Right cardiac atrium (tissue), 5 donors: Measurements from ENCODE around the gene SLC26A8. TPM values are rescaled to one million over a fixed set of nuclear protein-coding genes. Genes with fewer than 3 reads are reported as not detected.
"Not testable (repeated sequence)": the region's sequence is repeated elsewhere in the genome, so short reads cannot be mapped to it uniquely, and the experiment has no call there.

Experiments
- ATAC-seq, 2 donors: fragments of 200-7000 bp; cut with Tn5 transposase; one replicate each; pipeline versions ENCODE4 v1.8.0 to v1.9.1; 2020; ENCODE audit warnings: moderate library complexity in 2 of 2, mild to moderate bottlenecking in 1 of 2
- DNase-seq, 3 donors: peaks; one replicate each; pipeline ENCODE4 v3.0.0-alpha.2; 2020
- H3K27ac ChIP-seq: one replicate; pipeline ENCODE4 v1.5.1; 2013; ENCODE audit warnings: mild to moderate bottlenecking, low read length, control low read depth, moderate library complexity
- H3K27me3 ChIP-seq: one replicate; pipeline ENCODE4 v1.6.1; 2013; ENCODE audit not compliant: control insufficient read depth, insufficient read depth
- H3K4me1 ChIP-seq: one replicate; pipeline ENCODE4 v1.6.1; 2013; ENCODE audit warnings: low read length; ENCODE audit not compliant: control insufficient read depth, insufficient read depth
- H3K4me3 ChIP-seq: one replicate; pipeline ENCODE4 v1.5.1; 2013; ENCODE audit warnings: low read length, control low read depth
- H3K9me3 ChIP-seq: one replicate; pipeline ENCODE4 v1.6.1; 2013; ENCODE audit warnings: low read length; ENCODE audit not compliant: control insufficient read depth
- WGBS: extraction: QIAGEN DNeasy Blood & Tissue Kit; methylation state at CpG from one replicate; pipeline ENCODE4 v1.1.7; 2013; 5-methylcytosine and 5-hydroxymethylcytosine counted together
- intact Hi-C, 4 donors: fragments of 100-400 bp; cut with DNase I; formaldehyde crosslinking; loops; one replicate each; pipeline versions ENCODE4 v1.11.0 to v1.14.0; 2022 to 2023
- polyA plus RNA-seq: library from polyadenylated mRNA; stranded (reverse); fragments of 200-250 nt; gene quantifications from one replicate; pipeline ENCODE4 v1.2.3, GENCODE V29; 2013
- total RNA-seq, 4 donors: library from RNA; stranded (reverse); fragmentation: NEBNext Ultra II Directional; extraction: Animal tissue kit (Norgen Biotek cat#: 25700); gene quantifications; one replicate each; pipeline ENCODE4 v1.2.1, GENCODE V29; 2021
- donor health status: healthy with polysubstance abuse.
- donor health status: DM: no; HTN: yes; CAD: no.
- donor health status: DM: no; HTN: no; CAD: no.
- donor health status: DM: no; HTN: yes; CAD: no; lungs with severe emphysema.
- donor health status: DM: yes; HTN: yes; CAD: no.

Gene SLC26A8
- total and polyA plus RNA-seq, 5 donors: 0.29 TPM; not detected in 4

GRCh38 chr6:36015666-36016065, 8.8 kb downstream of the SLC26A8 start:
- no peak for ATAC-seq

GRCh38 chr6:36000451-36000850, 24.0 kb downstream of the SLC26A8 start:
- no peak overlapping the region for H3K4me3 ChIP-seq
- H3K27me3 ChIP-seq: no peaks in the 10 kb centered on the region
- no peak for ATAC-seq
- no peak overlapping the region for H3K27ac ChIP-seq
- intact Hi-C loops: no loop called here
- WGBS: 38% methylated on average over 1 of the region's 1 CpG
- H3K4me1 ChIP-seq: no peaks in the 10 kb centered on the region
- no peaks in the 10 kb centered on the region for H3K9me3 ChIP-seq
- DNase-seq: no peak

More at GRCh38 chr6:36015666-36016065, 8.8 kb downstream of the SLC26A8 start:
- no peaks in the 10 kb centered on the region for H3K27me3 ChIP-seq
- peaks cover 2% of the 10 kb centered on the region for H3K4me1 ChIP-seq
- intact Hi-C loops: no loop called here
- WGBS: 84% methylated on average over 4 of the region's 4 CpGs
- no peaks in the 10 kb centered on the region for H3K9me3 ChIP-seq
- no peak overlapping the region for H3K27ac ChIP-seq
- no peak for DNase-seq
- no peak overlapping the region for H3K4me3 ChIP-seq

DNA sequence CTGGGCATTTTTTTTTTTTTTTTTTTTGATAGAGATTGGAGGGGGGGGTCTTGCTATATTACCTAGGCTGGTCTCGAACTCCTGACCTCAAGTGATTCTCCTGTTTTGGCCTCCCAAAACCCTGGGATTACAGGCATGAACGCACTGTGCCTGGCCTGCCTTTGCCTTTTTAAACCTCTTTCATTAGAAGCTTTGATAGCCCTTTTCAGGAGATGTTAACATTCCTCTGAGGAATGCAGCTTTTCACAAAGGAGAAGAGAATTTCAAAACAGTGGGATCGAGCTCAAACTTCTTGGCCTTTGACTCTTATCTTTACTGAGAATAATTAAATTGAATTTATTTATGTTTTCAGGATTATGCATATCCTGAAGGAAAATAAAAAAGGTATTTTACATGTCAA, 31.3 kb downstream of the SLC26A8 start:
- no peak for ATAC-seq
- intact Hi-C loops: no loop called here

DNA sequence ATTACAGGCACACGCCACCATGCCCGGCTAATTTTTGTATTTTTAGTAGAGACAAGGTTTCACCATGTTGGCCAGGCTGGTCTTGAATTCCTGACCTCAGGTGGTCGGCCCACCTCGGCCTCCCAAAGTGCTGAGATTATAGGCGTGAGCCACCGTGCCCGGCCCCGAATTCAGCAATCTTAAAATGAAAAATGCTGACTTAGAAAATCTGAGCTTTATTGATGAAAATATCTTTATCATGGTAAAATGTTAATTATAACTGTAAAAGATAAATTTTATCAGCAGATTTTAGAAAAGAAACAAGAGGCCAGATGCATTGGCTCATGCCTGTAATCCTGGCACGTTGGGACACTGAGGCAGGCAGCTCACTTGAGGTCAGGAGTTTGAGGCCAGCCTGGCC, 36.4 kb downstream of the SLC26A8 start:
- H3K27ac ChIP-seq, H3K4me3 ChIP-seq, H3K27me3 ChIP-seq, H3K9me3 ChIP-seq, DNase-seq, intact Hi-C loops, H3K4me1 ChIP-seq, ATAC-seq: not testable (repeated sequence)
- WGBS: 80% methylated on average over 9 of the region's 9 CpGs

More for the DNA sequence above, 31.3 kb downstream of the SLC26A8 start:
- WGBS: 84% methylated on average over 3 of the region's 3 CpGs
- Histone ChIP-seq H3K4me3 (no peak overlapping the region), H3K27me3 (no peaks in the 10 kb centered on the region), H3K4me1 (no peaks in the 10 kb centered on the region), H3K27ac (no peak overlapping the region), H3K9me3 (no peaks in the 10 kb centered on the region)
- DNase-seq: no peak

GRCh38 chr6:35984701-35985100, 39.7 kb downstream of the SLC26A8 start:
- no peak overlapping the region for H3K4me3 ChIP-seq
- H3K27me3 ChIP-seq: no peaks in the 10 kb centered on the region
- no peak overlapping the region for H3K27ac ChIP-seq
- H3K9me3 ChIP-seq: no peaks in the 10 kb centered on the region
- intact Hi-C loops: no loop called here
- no peaks in the 10 kb centered on the region for H3K4me1 ChIP-seq
- 67% methylated on average over 4 of the region's 4 CpGs for WGBS
- no peak for ATAC-seq
- DNase-seq: no peak

- Histone ChIP-seq H3K4me1 (no peaks in the 10 kb centered on the region), H3K27me3 (no peaks in the 10 kb centered on the region), H3K27ac (no peak overlapping the region), H3K9me3 (no peaks in the 10 kb centered on the region), H3K4me3 (no peak overlapping the region)
- no peak for DNase-seq
- ATAC-seq: no peak
- intact Hi-C loops: no loop called here
- WGBS: 86% methylated on average over 6 of the region's 6 CpGs
Measured at GRCh38 chr6:35980991-35981645, 43.3 kb downstream of the SLC26A8 start.

- H3K9me3 ChIP-seq, intact Hi-C loops, H3K4me1 ChIP-seq, H3K27ac ChIP-seq, H3K27me3 ChIP-seq, ATAC-seq, H3K4me3 ChIP-seq, DNase-seq: not testable (repeated sequence)
- WGBS: 94% methylated on average over 1 of the region's 1 CpG
Measured at GRCh38 chr6:35980126-35980525, 44.3 kb downstream of the SLC26A8 start.

DNA sequence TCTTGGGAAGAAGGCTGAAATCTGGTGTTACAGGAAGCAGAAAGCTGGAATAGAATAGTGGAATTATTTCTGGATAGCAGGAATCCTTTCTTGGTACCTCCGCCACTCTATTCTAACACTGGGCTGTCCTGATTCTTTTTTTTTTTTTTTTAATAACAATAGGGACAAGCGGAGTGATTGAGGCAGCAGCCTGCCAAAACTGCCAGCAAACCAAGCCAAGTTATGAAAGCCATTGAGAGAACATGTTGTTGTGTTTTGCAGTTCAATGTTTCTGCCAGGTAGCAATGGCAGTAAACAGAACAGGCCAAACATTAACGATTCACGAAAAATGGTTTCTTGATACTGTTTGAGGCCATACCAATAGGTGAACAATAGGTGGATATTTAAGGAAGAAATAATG, 47.1 kb downstream of the SLC26A8 start:
- H3K27me3 ChIP-seq: no peaks in the 10 kb centered on the region
- no peaks in the 10 kb centered on the region for H3K9me3 ChIP-seq
- intact Hi-C loops: no loop called here
- ATAC-seq (no peak), DNase-seq (no peak)
- no peak overlapping the region for H3K27ac ChIP-seq
- 72% methylated on average over 4 of the region's 4 CpGs for WGBS
- no peak overlapping the region for H3K4me3 ChIP-seq
- peaks cover 1% of the 10 kb centered on the region for H3K4me1 ChIP-seq

DNA sequence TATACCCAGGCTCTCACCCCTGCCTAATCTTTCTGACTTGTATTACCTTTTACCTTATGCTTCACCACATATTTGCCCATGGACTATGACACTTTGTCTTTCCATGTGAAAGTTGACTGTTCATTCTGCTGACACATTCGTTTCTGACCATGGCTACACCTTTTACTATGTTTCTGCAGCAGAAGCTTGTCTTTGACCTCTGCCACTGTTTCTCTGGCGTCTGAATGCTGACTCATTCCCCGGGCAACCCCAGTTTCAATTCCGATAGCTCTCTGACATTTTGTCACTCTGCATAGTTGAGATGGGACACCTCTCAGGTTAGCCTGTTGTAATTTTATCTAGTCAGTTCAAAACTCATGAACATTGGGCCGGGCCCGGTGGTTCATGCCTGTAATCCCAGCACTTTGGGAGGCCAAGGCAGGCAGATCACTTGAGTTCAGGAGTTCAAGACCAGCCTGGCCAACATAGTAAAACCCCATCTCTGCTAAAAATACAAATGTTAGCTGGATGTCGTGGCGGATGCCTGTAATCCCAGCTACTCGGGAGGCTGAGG, 50.7 kb downstream of the SLC26A8 start:
- peaks cover 1% of the 10 kb centered on the region for H3K4me1 ChIP-seq
- H3K9me3 ChIP-seq: no peaks in the 10 kb centered on the region
- intact Hi-C loops: no loop called here
- 73% methylated on average over 9 of the region's 9 CpGs for WGBS
- DNase-seq (no peak), ATAC-seq (no peak)
- H3K27ac ChIP-seq: no peak overlapping the region
- H3K4me3 ChIP-seq: no peak overlapping the region
- no peaks in the 10 kb centered on the region for H3K27me3 ChIP-seq

GRCh38 chr6:35972471-35973367, 51.7 kb downstream of the SLC26A8 start:
- 75% methylated on average over 7 of the region's 7 CpGs for WGBS
- H3K4me1 ChIP-seq: peaks cover 1% of the 10 kb centered on the region
- intact Hi-C loops: no loop called here
- no peak overlapping the region for H3K27ac ChIP-seq
- no peak for DNase-seq
- no peak overlapping the region for H3K4me3 ChIP-seq
- no peaks in the 10 kb centered on the region for H3K27me3 ChIP-seq
- H3K9me3 ChIP-seq: no peaks in the 10 kb centered on the region
- peak in 1 of 2 donors; percentile 29 for ATAC-seq

- no peak overlapping the region for H3K4me3 ChIP-seq
- no peak for DNase-seq
- H3K9me3 ChIP-seq: no peaks in the 10 kb centered on the region
- H3K27ac ChIP-seq: no peak overlapping the region
- 72% methylated on average over 4 of the region's 4 CpGs for WGBS
- H3K27me3 ChIP-seq: no peaks in the 10 kb centered on the region
- H3K4me1 ChIP-seq: peaks cover 1% of the 10 kb centered on the region
- ATAC-seq: no peak
- intact Hi-C loops: no loop called here
Measured at GRCh38 chr6:35970181-35970580, 54.3 kb downstream of the SLC26A8 start.
